ENCODE data around the gene ERO1B.
"Not testable (repeated sequence)": the region's sequence is repeated elsewhere in the genome, so short reads cannot be mapped to it uniquely, and the experiment has no call there.

ERO1B gene

GRCh38 chr1:236242568-236242967 lies 39.2 kb downstream of the ERO1B start:
- no peak for DNase-seq

DNA sequence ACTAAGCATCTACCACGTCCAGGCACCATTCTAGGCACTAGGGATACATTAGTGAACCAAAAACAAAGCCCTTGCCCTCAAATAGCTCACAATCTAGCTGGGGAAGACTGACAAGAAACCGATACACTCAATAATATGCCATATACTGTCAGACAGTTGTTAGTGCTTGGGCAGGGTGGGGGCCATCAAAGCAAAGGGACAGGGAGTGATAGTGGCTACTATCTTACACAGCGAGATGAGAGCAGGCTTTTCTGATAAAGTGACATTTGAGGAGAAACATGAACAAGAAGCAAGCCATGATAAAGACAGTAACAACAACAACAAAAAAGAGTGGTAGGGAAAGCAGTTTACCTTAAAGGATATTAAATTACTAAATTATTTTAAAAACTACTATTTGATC lies 41.1 kb downstream of the ERO1B start:
- no peak for DNase-seq

- DNase-seq, result no peak
Observed at GRCh38 chr1:236239092-236239585, 42.6 kb downstream of the ERO1B start.

DNA sequence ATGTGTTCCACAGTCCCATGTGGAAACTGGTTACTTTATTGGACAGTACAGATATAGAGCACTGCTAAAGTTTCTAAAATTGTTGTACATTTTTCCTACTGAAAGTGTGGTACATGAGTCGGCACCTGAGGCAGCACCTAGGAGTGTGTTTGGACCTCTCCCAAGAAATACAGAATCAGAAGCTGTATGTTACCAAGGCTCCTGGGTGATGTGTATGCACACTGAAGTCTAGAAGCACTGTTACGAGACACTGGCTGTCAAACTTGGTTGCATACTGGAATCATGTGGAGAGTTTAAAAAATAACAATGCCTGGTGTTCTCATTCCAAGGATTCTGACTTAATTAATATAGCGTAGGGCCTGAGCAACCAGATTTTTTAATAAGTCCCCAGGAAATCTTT lies 46.6 kb downstream of the ERO1B start:
- no peak for DNase-seq

DNA sequence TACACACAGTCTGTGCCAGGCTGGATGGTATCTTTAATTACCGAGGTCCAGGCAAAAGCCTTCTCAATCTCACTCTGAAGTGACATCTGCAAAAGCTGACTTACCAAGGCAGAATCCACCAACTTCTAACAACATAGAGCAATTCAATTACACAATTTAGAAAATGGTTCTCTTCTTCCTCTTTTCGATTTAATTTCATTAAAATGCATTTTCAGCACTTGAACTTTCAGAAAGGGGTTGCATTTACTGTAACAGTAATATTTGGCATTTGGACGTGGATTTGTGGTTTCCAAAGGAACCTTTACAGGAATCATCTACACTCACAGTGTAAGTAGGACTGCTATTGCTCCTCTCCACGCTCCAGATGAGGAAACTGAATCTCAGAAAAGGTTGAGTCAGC lies 53.3 kb downstream of the ERO1B start:
- DNase-seq, result no peak

DNA sequence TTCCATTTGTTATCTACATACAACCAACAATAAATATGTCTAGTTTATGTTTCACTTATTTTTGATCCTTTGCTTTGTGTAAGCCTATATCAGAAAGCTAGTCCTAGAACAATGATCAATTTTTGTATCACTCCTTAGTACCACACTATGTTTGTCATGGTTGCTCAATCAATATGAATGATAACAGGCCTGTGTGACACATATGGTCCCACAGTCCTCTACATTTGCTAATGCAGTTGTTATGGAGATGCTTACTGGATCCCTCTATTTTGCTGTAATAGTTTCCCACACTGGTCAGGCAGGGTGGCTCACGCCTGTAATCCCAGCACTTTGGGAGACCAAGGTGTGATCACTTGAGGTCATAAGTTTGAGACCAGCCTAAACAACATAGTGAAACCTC lies 59.1 kb downstream of the ERO1B start:
- no peak for DNase-seq

- no peak for DNase-seq
Observed at GRCh38 chr1:236220473-236220872, 61.3 kb downstream of the ERO1B start.

DNA sequence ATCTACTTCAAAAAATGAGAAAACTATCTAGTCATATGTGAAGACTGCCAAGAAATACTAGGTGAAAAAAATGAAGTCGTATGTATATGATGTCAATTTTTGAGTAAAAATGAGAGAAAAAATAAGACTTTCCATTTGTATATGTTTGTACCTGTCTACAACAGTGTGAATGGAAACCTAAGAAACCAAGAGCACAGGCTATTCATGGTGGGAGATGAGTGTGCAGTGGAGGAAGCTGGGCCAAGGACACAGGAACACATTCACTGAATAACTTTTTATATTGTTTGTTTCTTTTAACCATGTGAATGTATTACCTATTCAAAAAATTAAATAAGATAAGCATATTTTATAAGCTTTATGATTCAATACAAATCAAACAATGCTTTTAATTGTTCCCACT lies 67.0 kb downstream of the ERO1B start:
- no peak for DNase-seq

- no peak for DNase-seq
Observed at GRCh38 chr1:236213534-236213933, 68.2 kb downstream of the ERO1B start.

GRCh38 chr1:236211815-236212214 lies 69.9 kb downstream of the ERO1B start:
- no peak for DNase-seq

GRCh38 chr1:236209713-236210112 lies 72.0 kb downstream of the ERO1B start:
- DNase-seq, result no peak

DNA sequence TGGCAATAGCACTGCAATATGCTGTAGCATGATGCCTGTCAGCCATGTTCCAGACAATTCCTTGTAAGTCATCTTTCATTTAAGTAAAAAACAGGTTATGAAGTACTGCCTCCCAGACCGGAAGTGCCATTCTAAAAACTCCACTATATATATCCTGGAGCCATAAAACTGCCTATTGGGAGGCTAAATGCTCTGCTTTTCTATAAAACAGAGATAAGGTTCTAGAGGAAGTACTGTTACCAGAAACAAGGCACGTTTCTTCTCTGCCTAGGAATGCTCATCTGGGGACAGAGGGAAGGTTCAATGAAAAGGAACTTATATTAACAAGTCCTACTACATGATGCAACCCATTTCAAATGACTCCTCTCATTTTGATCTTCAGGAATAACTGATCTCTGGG lies 72.6 kb downstream of the ERO1B start:
- DNase-seq, result no peak

GRCh38 chr1:236207569-236207968 lies 74.2 kb downstream of the ERO1B start:
- DNase-seq, result no peak

DNA sequence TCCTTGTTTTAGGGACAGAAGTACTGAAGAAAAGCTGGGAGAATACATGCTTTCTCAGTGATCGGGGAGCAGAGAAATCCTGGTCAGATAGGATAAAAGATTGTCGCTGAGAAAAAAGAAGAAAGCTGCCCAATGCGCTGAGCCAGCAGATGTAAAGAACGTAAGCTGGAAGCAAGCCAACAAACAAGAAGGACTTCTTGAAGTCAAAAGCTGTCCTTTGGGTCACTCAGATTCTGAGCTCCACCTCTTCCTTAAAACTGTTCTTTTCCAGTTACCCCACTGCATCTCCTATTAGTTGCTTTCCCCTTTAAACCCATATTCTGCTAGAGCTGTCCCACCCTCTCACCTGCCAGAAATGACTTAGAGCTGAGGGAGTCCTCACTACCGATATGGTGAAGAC lies 74.6 kb downstream of the ERO1B start:
- DNase-seq, result no peak

DNA sequence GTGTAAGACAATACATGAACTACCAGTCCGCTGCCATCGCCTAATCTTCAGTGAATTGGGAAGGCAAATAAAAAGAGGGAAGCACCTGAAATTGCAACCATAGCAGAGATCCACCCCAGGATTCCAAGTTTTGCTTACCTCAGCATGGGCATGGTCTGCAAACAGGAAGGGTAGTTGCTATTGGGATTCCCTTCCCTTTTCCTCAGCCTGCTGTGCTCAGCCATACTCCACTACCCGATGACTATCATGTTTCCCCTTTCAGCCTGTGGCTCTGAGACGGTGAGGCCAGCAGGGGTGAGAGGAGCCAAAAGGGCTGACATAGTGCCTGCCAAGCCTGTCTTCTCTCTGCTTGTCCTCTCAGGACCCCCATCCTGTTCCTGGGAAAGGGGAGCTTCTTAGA lies 75.2 kb downstream of the ERO1B start:
- no peak for DNase-seq

GRCh38 chr1:236204656-236205055 lies 77.1 kb downstream of the ERO1B start:
- DNase-seq, result no peak

DNA sequence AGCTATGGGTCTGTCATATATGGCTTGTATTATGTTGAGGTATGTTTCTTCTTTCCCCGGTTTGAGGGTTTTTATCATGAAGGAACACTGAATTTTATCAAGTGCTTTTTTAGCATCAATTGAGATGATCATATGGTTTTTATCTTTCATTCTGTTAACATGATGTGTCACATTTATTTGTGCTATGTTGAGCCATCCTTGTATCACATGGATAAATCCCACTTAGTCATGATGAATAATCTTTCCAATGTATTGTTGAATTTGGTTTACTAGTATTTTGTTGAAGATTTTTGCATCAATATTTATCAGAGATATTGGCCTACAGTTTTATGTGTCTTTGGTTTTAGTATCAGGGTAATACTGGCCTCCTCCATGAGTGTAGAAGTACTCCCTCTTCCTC lies 77.7 kb downstream of the ERO1B start:
- DNase-seq, result no peak

- no peak for DNase-seq
Observed at GRCh38 chr1:236201786-236202185, 80.0 kb downstream of the ERO1B start.

DNA sequence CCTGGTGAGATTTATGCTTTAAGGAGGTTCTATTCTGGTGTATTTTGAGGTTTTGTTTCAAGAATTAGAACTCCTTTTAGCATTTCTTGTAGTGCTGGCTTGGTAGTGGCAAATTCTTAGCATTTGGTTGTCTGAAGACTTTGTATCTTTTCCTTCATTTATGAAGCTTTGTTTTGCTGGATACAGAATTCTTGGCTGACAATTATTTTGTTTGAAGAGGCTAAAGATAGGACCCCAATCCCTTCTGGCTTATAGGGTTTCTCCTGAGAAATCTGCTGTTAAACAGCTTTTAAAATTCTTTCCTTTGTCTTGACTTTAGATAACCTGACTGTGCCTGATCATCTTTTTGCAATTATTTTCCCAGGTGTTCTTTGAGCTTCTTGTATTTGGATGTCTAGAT lies 80.8 kb downstream of the ERO1B start:
- no peak for DNase-seq

GRCh38 chr1:236193184-236193583 lies 88.6 kb downstream of the ERO1B start:
- no peak for DNase-seq

DNA sequence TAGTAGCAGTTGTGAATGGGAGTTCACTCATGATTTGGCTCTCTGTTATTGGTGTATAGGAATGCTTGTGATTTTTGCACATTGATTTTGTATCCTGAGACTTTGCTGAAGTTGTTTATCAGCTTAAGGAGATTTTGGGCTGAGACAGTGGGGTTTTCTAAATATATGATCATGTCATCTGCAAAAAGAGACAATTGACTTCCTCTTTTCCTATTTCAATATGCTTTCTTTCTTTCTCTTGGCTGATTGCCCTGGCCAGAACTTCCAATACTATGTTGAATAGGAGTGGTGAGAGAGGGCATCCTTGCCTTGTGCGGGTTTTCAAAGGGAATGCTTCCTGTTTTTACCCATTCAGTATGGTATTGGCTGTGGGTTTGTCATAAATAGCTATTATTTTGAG lies 93.7 kb downstream of the ERO1B start:
- DNase-seq, result not testable (repeated sequence)

DNA sequence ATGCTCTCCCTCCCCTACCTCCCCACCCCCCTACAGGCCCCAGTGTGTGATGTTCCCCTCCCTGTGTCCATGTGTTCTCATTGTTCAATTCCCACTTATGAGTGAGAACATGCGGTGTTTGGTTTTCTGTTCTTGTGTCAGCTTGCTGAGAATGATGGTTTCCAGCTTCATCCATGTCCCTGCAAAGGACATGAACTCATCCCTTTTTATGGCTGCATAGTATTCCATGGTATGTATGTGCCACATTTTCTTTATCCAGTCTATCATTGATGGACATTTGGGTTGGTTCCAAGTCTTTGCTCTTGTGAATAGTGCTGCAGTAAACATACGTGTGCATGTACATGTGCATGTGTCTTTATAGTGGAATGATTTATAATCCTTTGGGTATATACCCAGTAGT lies 95.3 kb downstream of the ERO1B start:
- DNase-seq, result not testable (repeated sequence)

DNA sequence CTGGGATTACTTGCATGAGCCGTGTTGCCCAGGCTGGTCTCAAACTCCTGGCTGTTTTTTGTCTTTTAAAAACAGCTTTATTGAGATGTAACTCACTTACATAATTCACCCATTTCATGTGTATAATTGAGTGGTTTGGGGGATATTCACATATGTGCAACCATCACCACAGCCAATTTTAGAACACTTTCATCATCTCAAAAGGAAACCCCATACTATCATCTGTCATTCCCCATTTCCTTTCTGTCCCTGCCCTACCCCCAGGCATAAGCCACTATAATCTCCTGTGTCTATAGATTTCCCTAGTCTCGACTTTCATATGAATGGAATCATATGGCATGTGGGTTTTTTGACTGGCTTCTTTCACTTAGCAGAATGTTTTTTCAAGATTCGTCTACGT lies 96.1 kb downstream of the ERO1B start:
- DNase-seq, result no peak

DNA sequence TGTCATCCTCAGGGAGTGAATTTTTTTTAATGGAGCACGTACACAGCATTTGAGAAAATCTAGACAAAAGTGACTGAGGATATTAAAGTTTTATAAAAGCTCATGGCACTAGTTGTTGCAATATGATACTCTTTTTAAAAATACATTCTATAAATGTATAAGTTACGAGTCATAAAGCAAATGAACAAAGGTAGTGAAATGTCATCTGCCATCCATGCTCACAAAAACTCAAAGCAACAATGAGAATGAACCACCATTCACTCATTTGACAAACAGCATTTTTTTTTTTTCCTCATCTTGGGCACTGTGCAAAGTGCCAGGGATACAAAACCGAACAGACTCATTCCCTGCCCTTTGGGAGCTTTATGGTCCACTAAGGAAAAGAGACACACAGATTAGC lies 100.7 kb downstream of the ERO1B start:
- no peak for DNase-seq

GRCh38 chr1:236179634-236180033 lies 102.1 kb downstream of the ERO1B start:
- no peak for DNase-seq
